ENCODE results near the gene C2CD4D. TPM values are rescaled to one million over a fixed set of nuclear protein-coding genes. Genes with fewer than 3 reads are reported as not detected.

The C2CD4D gene
- total RNA-seq, 1 experiment from 2014 or later = 0.17 TPM

GRCh38 chr1:151854658-151855057, 15.0 kb upstream of the C2CD4D start:
- TF ChIP-seq MAX (IDR thresholded peaks at IDR 0.05) = no peak
- TF ChIP-seq JUND (IDR thresholded peaks at IDR 0.05) = no peak
- no peak for TF ChIP-seq TCF7L2 (IDR thresholded peaks at IDR 0.05; ENCODE audit: borderline replicate concordance, extremely low read depth, insufficient read depth, insufficient read length)
- TF ChIP-seq ZBTB33 (IDR thresholded peaks at IDR 0.05; ENCODE audit: extremely low read depth, insufficient replicate concordance, low read length) = no peak
- no peak for TF ChIP-seq POLR2AphosphoS5 (IDR thresholded peaks at IDR 0.05; ENCODE audit: low read depth, low read length)
- TF ChIP-seq ZNF274 (IDR thresholded peaks at IDR 0.05; ENCODE audit: low read depth, low read length) = no peak
- no peak for TF ChIP-seq REST (IDR thresholded peaks at IDR 0.05; ENCODE audit: low read depth)
- no peak for TF ChIP-seq CTCF (IDR thresholded peaks at IDR 0.05 in 2 of 3, conservative IDR thresholded peaks at IDR 0.05 in 1 of 3; ENCODE audit: borderline replicate concordance in 1 of 3, insufficient read depth in 1 of 3, low read depth in 2 of 3, low read length in 2 of 3)
- no peak for TF ChIP-seq YY1 (IDR thresholded peaks at IDR 0.05; ENCODE audit: extremely low read depth, insufficient replicate concordance, low read depth, low read length)
- H2AFZ ChIP-seq (ENCODE audit: low read depth, low read length, poor library complexity, severe bottlenecking) = no peak overlapping the region
- ChIA-PET POLR2A (no interaction called here), CTCF (no interaction called here), RAD21 (ENCODE audit: low non-redundant PET in 1 of 2, low total read pairs in 2 of 2, uncharacterized antibody in 2 of 2, unreplicated experiment in 2 of 2) (interaction anchor here in 1 of 2 experiments (0.7 kb wide), 1 partner anchor 315 kb away, joined by 9 read pairs; no protein-coding TSS in a partner anchor)
- H3K79me2 ChIP-seq (ENCODE audit: insufficient read depth, low read length) = no peaks in the 10 kb centered on the region
- no peaks in the 10 kb centered on the region for H3K9me3 ChIP-seq (ENCODE audit: control insufficient read depth in 1 of 2, insufficient read depth in 1 of 2, low read depth in 1 of 2, low read length in 2 of 2)
- H4K20me1 ChIP-seq (ENCODE audit: insufficient read depth) = no peaks in the 10 kb centered on the region
- no peaks in the 10 kb centered on the region for H3K36me3 ChIP-seq (ENCODE audit: control insufficient read depth in 1 of 2, insufficient read depth in 2 of 2, low read length in 2 of 2)
- DNase-seq (ENCODE audit: low read depth, low spot score) (no peak), ATAC-seq (no peak)
- BruUV-seq (replicated peaks) = no TSS peak
- H3K27me3 ChIP-seq (ENCODE audit: insufficient read depth, low read length) = peaks cover 6% of the 10 kb centered on the region; the same call in 1 of the 2 replicates
- H3K9ac ChIP-seq (ENCODE audit: low read length) = no peak overlapping the region
- H3K4me3 ChIP-seq (replicated peaks in 1 of 2; ENCODE audit: low read depth in 1 of 2, low read length in 2 of 2) = no peak overlapping the region
- no peak overlapping the region for H3K4me2 ChIP-seq (ENCODE audit: low read length)
- intact Hi-C loops (cut with micrococcal nuclease) = no loop called here
- H3K9me2 ChIP-seq (ENCODE audit: insufficient read depth) = no peaks in the 10 kb centered on the region
- H3K4me1 ChIP-seq (ENCODE audit: control insufficient read depth in 1 of 2, insufficient read depth in 2 of 2, low read length in 2 of 2) = no peaks in the 10 kb centered on the region
- no peak overlapping the region for H3K27ac ChIP-seq (ENCODE audit: low read depth, low read length)
